HL-60 (cell line): ENCODE data around the gene KAZN.

Source experiments
- DNase-seq, 2 experiments: peaks; one replicate each; pipeline ENCODE4 v3.0.0-alpha.2; 2010 to 2020; ENCODE audit warnings: low read depth in 1 of 2, low spot score in 1 of 2
- H3K27ac ChIP-seq: fragments of 250-450 bp; sonication (Bioruptor Pico); replicated peaks from 2 replicates; pipeline ENCODE4 v1.5.1; 2020; ENCODE audit warnings: mild to moderate bottlenecking, moderate library complexity
- H3K27me3 ChIP-seq: fragments of 250-450 bp; sonication (Bioruptor Pico); 2 replicates; pipeline ENCODE4 v1.5.1; 2021; ENCODE audit warnings: mild to moderate bottlenecking, moderate library complexity; ENCODE audit not compliant: insufficient read depth, poor library complexity, severe bottlenecking
- H3K4me3 ChIP-seq: replicated peaks from 2 replicates; pipeline ENCODE4 v1.5.1; 2011; ENCODE audit warnings: mild to moderate bottlenecking, control low read depth, low read length; ENCODE audit not compliant: insufficient read depth
- GABPA ChIP-seq: IDR thresholded peaks from 2 replicates; pipeline ENCODE4 v1.6.1; 2012; ENCODE audit warnings: low read depth
- POLR2AphosphoS5 ChIP-seq: IDR thresholded peaks from 2 replicates; pipeline ENCODE4 v1.6.1; 2012; ENCODE audit warnings: low read depth
- REST ChIP-seq: IDR thresholded peaks from 2 replicates; pipeline ENCODE4 v1.6.1; 2012; ENCODE audit warnings: low read depth; ENCODE audit not compliant: insufficient replicate concordance
- SPI1 ChIP-seq: IDR thresholded peaks from 2 replicates; pipeline ENCODE4 v1.6.1; 2012; ENCODE audit warnings: low read depth, mild to moderate bottlenecking, borderline replicate concordance
- TF ChIP-seq, protein P1 (sequence below): IDR thresholded peaks from one replicate; pipeline ENCODE4 v1.5.1; 2011; ENCODE audit warnings: low read length, control low read depth, inconsistent platforms; ENCODE audit not compliant: insufficient read depth

Gene KAZN

DNA sequence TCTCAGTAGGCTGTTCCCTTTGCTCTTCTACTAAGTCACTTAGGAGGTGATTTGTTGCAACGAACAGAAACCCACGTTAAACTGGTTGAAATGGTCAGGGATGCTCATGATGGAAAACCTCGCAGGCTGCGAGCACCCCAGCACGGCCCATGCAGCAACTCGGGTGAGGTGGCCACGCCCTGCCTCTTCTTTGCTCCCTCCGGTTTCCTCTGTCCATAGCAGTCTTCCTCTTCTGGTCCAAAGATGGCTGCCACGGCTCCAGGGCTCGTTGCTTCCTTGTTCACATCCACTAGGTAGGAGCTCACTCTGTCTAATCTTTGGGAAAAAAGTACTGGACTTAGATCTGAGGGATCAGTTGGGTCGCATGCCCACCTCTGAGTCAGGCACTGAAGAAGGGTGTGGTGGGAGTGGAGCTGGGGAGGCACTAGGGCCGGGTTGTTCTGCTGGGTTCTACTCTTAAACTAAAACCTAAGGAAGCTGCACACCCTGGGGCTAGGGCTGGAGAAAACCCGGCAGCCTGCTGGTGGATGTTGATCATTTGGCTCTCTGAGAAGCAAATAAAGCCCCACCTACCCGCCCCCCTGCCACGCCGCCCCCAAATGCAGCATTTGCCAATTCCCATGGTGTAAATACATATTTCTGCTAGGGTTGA, 31.0 kb downstream of the KAZN start:
- H3K4me3 ChIP-seq, result no peak overlapping the region
- H3K27ac ChIP-seq, result no peak overlapping the region
- no peak for DNase-seq
- TF ChIP-seq GABPA, result no peak
- TF ChIP-seq, protein P1, sequence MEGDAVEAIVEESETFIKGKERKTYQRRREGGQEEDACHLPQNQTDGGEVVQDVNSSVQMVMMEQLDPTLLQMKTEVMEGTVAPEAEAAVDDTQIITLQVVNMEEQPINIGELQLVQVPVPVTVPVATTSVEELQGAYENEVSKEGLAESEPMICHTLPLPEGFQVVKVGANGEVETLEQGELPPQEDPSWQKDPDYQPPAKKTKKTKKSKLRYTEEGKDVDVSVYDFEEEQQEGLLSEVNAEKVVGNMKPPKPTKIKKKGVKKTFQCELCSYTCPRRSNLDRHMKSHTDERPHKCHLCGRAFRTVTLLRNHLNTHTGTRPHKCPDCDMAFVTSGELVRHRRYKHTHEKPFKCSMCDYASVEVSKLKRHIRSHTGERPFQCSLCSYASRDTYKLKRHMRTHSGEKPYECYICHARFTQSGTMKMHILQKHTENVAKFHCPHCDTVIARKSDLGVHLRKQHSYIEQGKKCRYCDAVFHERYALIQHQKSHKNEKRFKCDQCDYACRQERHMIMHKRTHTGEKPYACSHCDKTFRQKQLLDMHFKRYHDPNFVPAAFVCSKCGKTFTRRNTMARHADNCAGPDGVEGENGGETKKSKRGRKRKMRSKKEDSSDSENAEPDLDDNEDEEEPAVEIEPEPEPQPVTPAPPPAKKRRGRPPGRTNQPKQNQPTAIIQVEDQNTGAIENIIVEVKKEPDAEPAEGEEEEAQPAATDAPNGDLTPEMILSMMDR, result no peak
- no peaks in the 10 kb centered on the region for H3K27me3 ChIP-seq

DNA sequence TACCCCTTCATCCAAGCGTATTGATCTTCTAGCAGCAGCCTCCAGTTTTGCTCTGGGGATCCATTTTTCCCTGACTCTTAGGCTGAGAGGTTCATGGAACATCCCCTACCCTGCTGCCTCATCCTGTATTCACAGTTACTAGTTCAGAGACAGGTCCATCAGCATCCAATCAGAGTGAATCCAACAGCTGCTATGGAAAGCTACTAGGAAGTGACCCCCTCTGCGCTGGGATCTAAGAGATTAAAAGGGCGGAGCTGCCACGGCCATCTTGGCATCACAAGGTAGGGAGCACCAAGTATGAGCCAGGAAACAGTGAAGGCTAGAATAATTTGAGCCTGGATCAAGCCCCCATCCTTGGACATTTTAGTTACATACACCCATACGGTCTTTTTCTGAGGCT, 32.5 kb downstream of the KAZN start:
- Histone ChIP-seq H3K27ac (no peak overlapping the region), H3K27me3 (no peaks in the 10 kb centered on the region), H3K4me3 (no peak overlapping the region)
- no peak for DNase-seq
- TF ChIP-seq REST, result no peak

DNA sequence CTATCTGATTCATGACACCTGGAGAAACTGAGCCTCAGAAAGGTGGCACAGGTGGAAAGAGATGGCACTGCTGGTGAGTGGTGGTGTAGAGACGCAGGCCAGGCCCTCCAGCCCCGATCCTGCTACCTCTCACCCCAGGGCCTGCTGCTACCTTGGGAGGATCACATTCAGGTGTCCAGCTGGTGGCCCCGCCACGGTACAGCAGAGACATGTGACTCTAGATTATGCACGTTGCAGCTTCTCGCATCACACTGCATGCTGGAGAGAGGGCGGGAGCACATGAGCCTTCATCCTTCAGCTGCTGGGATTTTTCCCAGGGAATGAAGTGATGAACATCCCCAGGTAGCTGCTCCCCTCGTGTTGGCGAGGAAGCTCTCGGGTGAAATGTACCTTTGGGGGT, 32.9 kb downstream of the KAZN start:
- TF ChIP-seq GABPA (no peak), REST (no peak), POLR2AphosphoS5 (no peak), SPI1 (no peak)
- TF ChIP-seq, protein P1, result no peak
- no peak overlapping the region for H3K4me3 ChIP-seq
- no peak overlapping the region for H3K27ac ChIP-seq
- DNase-seq, result no peak
- no peaks in the 10 kb centered on the region for H3K27me3 ChIP-seq

DNA sequence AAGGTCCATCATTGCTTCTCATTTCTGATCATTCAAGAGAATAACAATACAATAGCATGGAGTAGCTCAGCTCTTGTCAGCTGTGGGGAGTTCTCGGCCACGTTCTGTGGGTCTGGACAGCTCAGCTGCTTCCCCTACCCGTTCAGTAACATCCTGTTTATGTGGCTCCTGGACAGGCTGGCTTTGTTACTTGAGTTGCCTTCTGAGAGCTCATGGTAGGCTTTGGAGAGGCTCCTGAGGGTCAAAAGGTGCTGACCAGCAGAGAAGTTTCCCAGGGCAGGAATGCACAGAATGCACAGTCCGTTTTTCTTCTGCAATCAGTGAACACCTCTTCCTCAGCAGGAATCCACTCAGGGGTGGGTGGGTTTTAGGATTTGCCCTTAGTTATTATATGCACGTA, 36.0 kb downstream of the KAZN start:
- H3K27me3 ChIP-seq, result no peaks in the 10 kb centered on the region
- H3K4me3 ChIP-seq, result no peak overlapping the region
- no peak for DNase-seq
- H3K27ac ChIP-seq, result no peak overlapping the region
- TF ChIP-seq, protein P1, result no peak
- TF ChIP-seq GABPA (no peak), REST (no peak), SPI1 (no peak)
